GM21390 (cell line): Measurements from ENCODE around the gene MACROH2A1.

Source experiments
- ATAC-seq: cut with Tn5 transposase; IDR thresholded peaks from one replicate; pipeline ENCODE4 v1.9.1; 2021; ENCODE audit not compliant: unreplicated experiment

Gene MACROH2A1

GRCh38 chr5:135294793-135295192, 104.2 kb downstream of the MACROH2A1 start:
- ATAC-seq: no peak

DNA sequence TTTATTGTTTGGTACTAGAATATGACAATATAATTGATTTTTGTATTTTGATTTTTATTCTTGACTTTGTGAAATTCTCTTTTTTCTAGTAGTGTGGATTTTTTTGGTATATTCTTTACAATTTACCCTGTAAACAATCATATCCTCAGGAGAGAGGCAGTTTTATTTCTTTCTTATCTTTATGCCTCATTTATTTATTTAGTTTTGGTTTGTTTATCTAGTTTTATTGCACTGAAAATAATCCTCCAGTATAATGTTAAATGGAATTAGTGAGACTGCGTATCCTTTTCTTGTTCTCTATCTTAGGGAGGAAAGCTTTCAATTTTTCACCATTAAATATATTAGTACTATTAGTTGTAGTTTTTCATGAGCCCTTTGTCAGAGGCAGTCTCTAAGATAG, 109.4 kb downstream of the MACROH2A1 start:
- no peak for ATAC-seq

- ATAC-seq: no peak
Measured at GRCh38 chr5:135287551-135287950, 111.5 kb downstream of the MACROH2A1 start.
